GM03348 (cell line): ENCODE results near the gene PRR19.

Source experiments
- DNase-seq: peaks from one replicate; pipeline ENCODE4 v3.0.0; 2012; ENCODE audit warnings: low spot score

PRR19 gene

GRCh38 chr19:42349378-42350107 is 47.6 kb downstream of the PRR19 start:
- no peak for DNase-seq

GRCh38 chr19:42350417-42350816 is 48.5 kb downstream of the PRR19 start:
- DNase-seq: no peak

GRCh38 chr19:42351079-42351735 is 49.3 kb downstream of the PRR19 start:
- no peak for DNase-seq

- no peak for DNase-seq
Measured at GRCh38 chr19:42352301-42353259, 50.6 kb downstream of the PRR19 start.

GRCh38 chr19:42353341-42354015 is 51.5 kb downstream of the PRR19 start:
- DNase-seq: no peak

GRCh38 chr19:42355896-42356295 is 54.0 kb downstream of the PRR19 start:
- no peak for DNase-seq

GRCh38 chr19:42356686-42357085 is 54.8 kb downstream of the PRR19 start:
- no peak for DNase-seq

- DNase-seq: no peak
Measured at GRCh38 chr19:42357290-42357689, 55.4 kb downstream of the PRR19 start.
